HepG2 (cell line): Measurements from ENCODE around the gene LYST. TPM values are rescaled to one million over a fixed set of nuclear protein-coding genes. Genes with fewer than 3 reads are reported as not detected.

Source experiments
- ATAC-seq: fragments of 200-7000 bp; cut with Tn5 transposase; 3 replicates; pipeline ENCODE4 v1.9.1; 2020; ENCODE audit warnings: mild to moderate bottlenecking, moderate library complexity
- BruUV-seq: library from RNA; stranded (reverse); fragments of 400-500 nt; replicated peaks from 2 replicates; lab custom pipeline; 2021; lab: Mats Ljungman, UMichigan
- CTCF ChIA-PET: fragments of 300-600 bp; formaldehyde crosslinking; extraction: SDS; loops from one replicate; lab custom pipeline; 2021; ENCODE audit warnings: low total read pairs, inconsistent platforms, low intra/inter-chr PET ratio; lab: Yijun Ruan, JAX
- POLR2A ChIA-PET: fragments of 350-600 bp; sonication (Branson Sonifier 250); formaldehyde crosslinking; loops from one replicate; lab custom pipeline; 2020; ENCODE audit warnings: antibody characterized with exemption, inconsistent platforms; lab: Yijun Ruan, JAX
- DNase-seq: peaks from one replicate; pipeline ENCODE4 v3.0.0-alpha.2; 2015; ENCODE audit warnings: low spot score
- FAIRE-seq: peaks from 3 replicates; lab custom pipeline; 2011; peaks lifted over from hg19 to GRCh38; lab: Jason Lieb, UNC
- H2AFZ ChIP-seq: one replicate; pipeline ENCODE4 v1.6.1; 2011; ENCODE audit warnings: low read length, inconsistent platforms
- H3K27ac ChIP-seq: fragments of 300-600 bp; 3 replicates; pipeline ENCODE4 v1.8.0; 2011; ENCODE audit warnings: mixed run types, mild to moderate bottlenecking, mixed read lengths, low read length, inconsistent platforms; ENCODE audit not compliant: insufficient read depth; ENCODE audit errors: extremely low read length
- H3K27me3 ChIP-seq, 2 experiments: fragments of 200-600 bp in 1 of 2; 2 replicates in 1 of 2; 3 replicates in 1 of 2; pipeline versions ENCODE4 v1.6.0 to v1.8.0; 2011; ENCODE audit warnings: low read length in 2 of 2, mild to moderate bottlenecking in 2 of 2, moderate library complexity in 2 of 2, inconsistent platforms in 1 of 2; ENCODE audit not compliant: insufficient read depth in 2 of 2, control insufficient read depth in 1 of 2
- H3K36me3 ChIP-seq, 2 experiments: fragments of 200-600 bp in 1 of 2; replicated peaks in 1 of 2; 2 replicates in 1 of 2; 3 replicates in 1 of 2; pipeline versions ENCODE4 v1.5.1 to v1.8.0; 2011; ENCODE audit warnings: low read length in 2 of 2, inconsistent platforms in 1 of 2; ENCODE audit not compliant: insufficient read depth in 2 of 2, control insufficient read depth in 1 of 2
- H3K4me1 ChIP-seq: 2 replicates; pipeline ENCODE4 v1.5.1; 2012; ENCODE audit warnings: low read length, inconsistent platforms; ENCODE audit not compliant: insufficient read depth
- H3K4me2 ChIP-seq: 2 replicates; pipeline ENCODE4 v1.6.0; 2011; ENCODE audit warnings: low read depth, low read length, inconsistent platforms
- H3K4me3 ChIP-seq, 3 experiments: fragments of 200-600 bp in 1 of 3; sonication (generic), shearing (Covaris generic) in 1 of 3; replicated peaks in 1 of 3; 2 replicates each; pipeline ENCODE4 v1.5.1; 2011 to 2016; ENCODE audit warnings: low read length in 3 of 3, inconsistent platforms in 2 of 3, low read depth in 2 of 3, mild to moderate bottlenecking in 2 of 3, control low read depth in 1 of 3, mixed read lengths in 1 of 3; ENCODE audit not compliant: insufficient read depth in 1 of 3
- H3K79me2 ChIP-seq: one replicate; pipeline ENCODE4 v1.6.1; 2011; ENCODE audit warnings: low read length, inconsistent platforms; ENCODE audit not compliant: insufficient read depth
- H3K9ac ChIP-seq: 2 replicates; pipeline ENCODE4 v1.6.0; 2011; ENCODE audit warnings: mild to moderate bottlenecking, low read depth, low read length, inconsistent platforms; ENCODE audit not compliant: insufficient read depth
- H3K9me3 ChIP-seq: 2 replicates; pipeline ENCODE4 v1.5.1; 2012; ENCODE audit warnings: mild to moderate bottlenecking, low read length
- H4K20me1 ChIP-seq: 2 replicates; pipeline ENCODE4 v1.6.0; 2011; ENCODE audit warnings: inconsistent platforms, mild to moderate bottlenecking, low read length, moderate library complexity; ENCODE audit not compliant: insufficient read depth
- BORCS8-MEF2B ChIP-seq: sonication (generic); formaldehyde crosslinking; IDR thresholded peaks from 2 replicates; pipeline ENCODE4 v1.8.0; 2022; ENCODE audit warnings: mild to moderate bottlenecking, missing genetic modification reagents
- CBX1 ChIP-seq: IDR thresholded peaks from one replicate; pipeline ENCODE4 v1.6.1; 2016; ENCODE audit warnings: antibody characterized with exemption, low read depth
- ESRRA ChIP-seq: sonication (generic); formaldehyde crosslinking; IDR thresholded peaks from 2 replicates; pipeline ENCODE4 v1.5.1; 2020; ENCODE audit warnings: mild to moderate bottlenecking, low read depth, missing genetic modification reagents
- HES4 ChIP-seq: sonication (generic); formaldehyde crosslinking; IDR thresholded peaks from 2 replicates; pipeline ENCODE4 v1.9.0; 2021; ENCODE audit warnings: mild to moderate bottlenecking, missing genetic modification reagents, borderline replicate concordance
- JUNB ChIP-seq: sonication (generic); formaldehyde crosslinking; IDR thresholded peaks from 2 replicates; pipeline ENCODE4 v1.8.0; 2022; ENCODE audit warnings: missing genetic modification reagents, mild to moderate bottlenecking, borderline replicate concordance
- NFIC ChIP-seq: IDR thresholded peaks from 2 replicates; pipeline ENCODE4 v1.6.1; 2012; ENCODE audit warnings: mild to moderate bottlenecking, low read length, inconsistent platforms
- NR2F1 ChIP-seq, 2 experiments: fragments of 450-650 bp in 1 of 2; formaldehyde crosslinking in 1 of 2; IDR thresholded peaks; 2 replicates each; pipeline versions ENCODE4 v1.5.0 to v1.6.1; 2016 to 2020; ENCODE audit warnings: mild to moderate bottlenecking in 1 of 2, missing compliant biosample characterization in 1 of 2, missing genetic modification reagents in 1 of 2, moderate library complexity in 1 of 2
- PITX1 ChIP-seq: sonication (generic); formaldehyde crosslinking; IDR thresholded peaks from 2 replicates; pipeline ENCODE4 v1.5.1; 2020; ENCODE audit warnings: mild to moderate bottlenecking, missing genetic modification reagents
- ZHX1 ChIP-seq: sonication (generic); formaldehyde crosslinking; IDR thresholded peaks from 2 replicates; pipeline ENCODE4 v1.8.1; 2022; ENCODE audit warnings: low read depth, mild to moderate bottlenecking, missing genetic modification reagents
- ZNF720 ChIP-seq: sonication (generic); formaldehyde crosslinking; IDR thresholded peaks from 2 replicates; pipeline ENCODE4 v1.4.0; 2020; ENCODE audit warnings: missing genetic modification reagents
- ZNF883 ChIP-seq: sonication (generic); formaldehyde crosslinking; IDR thresholded peaks from 2 replicates; pipeline ENCODE4 v1.5.1; 2020; ENCODE audit warnings: mild to moderate bottlenecking, missing genetic modification reagents; ENCODE audit errors: not compliant biosample characterization
- ZNF891 ChIP-seq: sonication (generic); formaldehyde crosslinking; IDR thresholded peaks from 2 replicates; pipeline ENCODE4 v1.5.0; 2020; ENCODE audit warnings: mild to moderate bottlenecking, missing genetic modification reagents
- ZSCAN31 ChIP-seq: sonication (generic); formaldehyde crosslinking; IDR thresholded peaks from 2 replicates; pipeline ENCODE4 v1.5.0; 2020; ENCODE audit warnings: low read depth, mild to moderate bottlenecking, missing genetic modification reagents
- WGBS: methylation state at CpG from one replicate; pipeline ENCODE4 v1.1.6; 2017; ENCODE audit warnings: low lambda C conversion rate; 5-methylcytosine and 5-hydroxymethylcytosine counted together
- in situ Hi-C: cut with HindIII; loops from 2 replicates; pipeline ENCODE4 v1.10.0; 2017; ENCODE audit warnings: low pct_unique_long_range_greater_than_20kb; ENCODE audit not compliant: extremely low pct_ligation_motif_present
- intact Hi-C: fragments of 100-400 bp; cut with micrococcal nuclease; formaldehyde crosslinking; loops from one replicate; pipeline ENCODE4 v1.10.0; 2022; ENCODE audit not compliant: unreplicated experiment
- polyA plus RNA-seq, 8 experiments: library from polyadenylated mRNA; depleted of rRNA in 3 of 8; stranded (reverse) in 7 of 8; unstranded in 1 of 8; fragments of >200 nt; fragmentation: Illumina TruSeq in 4 of 8; extraction: Trizol in 4 of 8; gene quantifications; 2 replicates each; pipeline versions ENCODE4 v1.2.1 to v1.2.3, GENCODE V29; 2011 to 2016; ENCODE audit warnings: low read depth in 4 of 8, missing spikeins in 1 of 8, mixed read lengths in 1 of 8; ENCODE audit not compliant: insufficient read depth in 1 of 8
- total RNA-seq, 5 experiments: library from RNA; depleted of rRNA; stranded (reverse); fragments of >200 nt; fragmentation: Illumina TruSeq; extraction: Trizol; gene quantifications; 2 replicates each; pipeline ENCODE4 v1.2.3, GENCODE V29; 2016; ENCODE audit warnings: low read depth in 1 of 5
- TF ChIP-seq, protein P1 (sequence below): sonication (generic); formaldehyde crosslinking; IDR thresholded peaks from 2 replicates; pipeline ENCODE4 v1.5.0; 2020; ENCODE audit warnings: mild to moderate bottlenecking, missing genetic modification reagents

LYST gene
- total and polyA plus RNA-seq, 2 of the 13 experiments (the other 11 are each of a cell fraction or from before 2014, with no cell fraction given), result 0.91 to 2.5 TPM

- TF ChIP-seq ZSCAN31 (CRISPR knock-in tag), result no peak
- no peak for TF ChIP-seq ZHX1
- TF ChIP-seq ZNF891, result no peak
- no peak for TF ChIP-seq ESRRA
- no peak for TF ChIP-seq BORCS8-MEF2B (CRISPR knock-in tag)
- TF ChIP-seq NR2F1 (CRISPR knock-in tag; IDR thresholded peaks at IDR 0.05), result no peak
- TF ChIP-seq JUNB, result no peak
- no peak for TF ChIP-seq ZNF720 (CRISPR knock-in tag)
- no peak for TF ChIP-seq CBX1
- TF ChIP-seq NFIC, result no peak
- no peak for TF ChIP-seq PITX1 (CRISPR knock-in tag)
- TF ChIP-seq ZNF883 (CRISPR knock-in tag), result no peak
- TF ChIP-seq HES4 (CRISPR knock-in tag), result no peak
- TF ChIP-seq, protein P1, sequence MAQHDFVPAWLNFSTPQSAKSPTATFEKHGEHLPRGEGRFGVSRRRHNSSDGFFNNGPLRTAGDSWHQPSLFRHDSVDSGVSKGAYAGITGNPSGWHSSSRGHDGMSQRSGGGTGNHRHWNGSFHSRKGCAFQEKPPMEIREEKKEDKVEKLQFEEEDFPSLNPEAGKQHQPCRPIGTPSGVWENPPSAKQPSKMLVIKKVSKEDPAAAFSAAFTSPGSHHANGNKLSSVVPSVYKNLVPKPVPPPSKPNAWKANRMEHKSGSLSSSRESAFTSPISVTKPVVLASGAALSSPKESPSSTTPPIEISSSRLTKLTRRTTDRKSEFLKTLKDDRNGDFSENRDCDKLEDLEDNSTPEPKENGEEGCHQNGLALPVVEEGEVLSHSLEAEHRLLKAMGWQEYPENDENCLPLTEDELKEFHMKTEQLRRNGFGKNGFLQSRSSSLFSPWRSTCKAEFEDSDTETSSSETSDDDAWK, result no peak
- no peaks in the 10 kb centered on the region for H3K36me3 ChIP-seq
- no peak overlapping the region for H3K9ac ChIP-seq
- 27% methylated on average over 2 of the region's 2 CpGs for WGBS
- no peaks in the 10 kb centered on the region for H3K79me2 ChIP-seq
- 0 out of 2 replicates have a peak, but pooled peaks cover 8% of the 10 kb centered on the region for H3K4me1 ChIP-seq
- H2AFZ ChIP-seq, result no peak overlapping the region
- in situ Hi-C loops (no loop called here), intact Hi-C loops (no loop called here)
- FAIRE-seq (no peak), ATAC-seq (no peak), DNase-seq (no peak)
- POLR2A ChIA-PET, result no interaction called here
- CTCF ChIA-PET, result no interaction called here
- no peak overlapping the region for H3K27ac ChIP-seq
- H3K27me3 ChIP-seq, result no peaks in the 10 kb centered on the region
- BruUV-seq, result no TSS peak
- no peaks in the 10 kb centered on the region for H4K20me1 ChIP-seq
- H3K4me3 ChIP-seq, result no peak overlapping the region
- no peaks in the 10 kb centered on the region for H3K9me3 ChIP-seq
- no peak overlapping the region for H3K4me2 ChIP-seq
Measured at GRCh38 chr1:235876402-235876841, 9.7 kb upstream of the LYST start.
